ENCODE data around the gene GDPD1.

Gene GDPD1

GRCh38 chr17:59220328-59221158, at the start of gene GDPD1 (continued):
- TF ChIP-seq ZNF561 (tag by site-specific recombination; IDR thresholded peaks at IDR 0.05; ENCODE audit: borderline replicate concordance) (0 out of 2 replicates have a peak, but pooled peaks have one; percentile 21), BCL11A (tag by site-specific recombination; IDR thresholded peaks at IDR 0.05; ENCODE audit: low read depth) (no peak), OSR2 (tag by site-specific recombination; IDR thresholded peaks at IDR 0.05) (peak; percentile 74), GLIS1 (tag by site-specific recombination; IDR thresholded peaks at IDR 0.05) (peak; percentile 73), ZNF239 (tag by site-specific recombination; IDR thresholded peaks at IDR 0.05) (no peak), ZNF10 (tag by site-specific recombination; IDR thresholded peaks at IDR 0.05) (0 out of 2 replicates have a peak, but pooled peaks have one; percentile 53), ZNF423 (tag by site-specific recombination; IDR thresholded peaks at IDR 0.05) (no peak), ZNF777 (tag by site-specific recombination; IDR thresholded peaks at IDR 0.05; ENCODE audit: borderline replicate concordance) (peak; percentile 94), BCL6B (tag by site-specific recombination; IDR thresholded peaks at IDR 0.05) (no peak), ZNF324 (tag by site-specific recombination; IDR thresholded peaks at IDR 0.05) (0 out of 2 replicates have a peak, but pooled peaks have one; percentile 61), EGR2 (tag by site-specific recombination; IDR thresholded peaks at IDR 0.05; ENCODE audit: low read depth) (peak; percentile 69), KLF16 (tag by site-specific recombination; IDR thresholded peaks at IDR 0.05) (no peak), REST (tag by site-specific recombination; IDR thresholded peaks at IDR 0.05) (peak; percentile 9; the same call in 1 of the 2 replicates), ZNF302 (tag by site-specific recombination; IDR thresholded peaks at IDR 0.05; ENCODE audit: low read depth) (no peak), WT1 (tag by site-specific recombination; IDR thresholded peaks at IDR 0.05) (no peak; the same call in 1 of the 2 replicates), ZNF670 (tag by site-specific recombination; IDR thresholded peaks at IDR 0.05; ENCODE audit: low read depth) (no peak), ZNF175 (tag by site-specific recombination; IDR thresholded peaks at IDR 0.05) (no peak), ZNF37A (tag by site-specific recombination; IDR thresholded peaks at IDR 0.05) (no peak), PRDM10 (tag by site-specific recombination; IDR thresholded peaks at IDR 0.05) (no peak; the same call in 1 of the 2 replicates), KLF1 (tag by site-specific recombination; IDR thresholded peaks at IDR 0.05) (no peak), ZNF501 (tag by site-specific recombination; IDR thresholded peaks at IDR 0.05) (peak; percentile 75; the same call in 1 of the 2 replicates), ZNF416 (tag by site-specific recombination; IDR thresholded peaks at IDR 0.05) (no peak), ZBTB26 (tag by site-specific recombination; optimal IDR thresholded peaks at IDR 0.05) (peak; percentile 53), PRDM4 (tag by site-specific recombination; IDR thresholded peaks at IDR 0.05) (no peak), CTCF (tag by site-specific recombination; IDR thresholded peaks at IDR 0.05) (peak; percentile 88)
